Keratinocyte (primary cell): ENCODE data around the gene SCYGR4. TPM values are rescaled to one million over a fixed set of nuclear protein-coding genes. Genes with fewer than 3 reads are reported as not detected.

ENCODE experiments used
- polyA plus RNA-seq, 5 experiments: library from polyadenylated mRNA; depleted of rRNA in 3 of 5; stranded (reverse) in 3 of 5; stranded (forward) in 1 of 5; unstranded in 1 of 5; fragments of >200 nt; gene quantifications; 1 replicate in 1 of 5; 2 replicates in 3 of 5; 3 replicates in 1 of 5; pipeline versions ENCODE4 v1.2.1 to v1.2.3, GENCODE V29; 2011 to 2012; ENCODE audit warnings: missing spikeins in 2 of 5, low read depth in 1 of 5, low replicate concordance in 1 of 5

Gene SCYGR4
- polyA plus RNA-seq, 1 donor (not counting 4 experiments of a cell fraction or from before 2014, with no cell fraction given), result not detected

Other genes starting within 250 kb of the SCYGR4 start
- gene TM4SF20, start 238.2 kb upstream of the SCYGR4 start, polyA plus RNA-seq, result not detected in 3 replicates
- gene SCYGR1, start 229.5 kb upstream of the SCYGR4 start, polyA plus RNA-seq, result not detected in 3 replicates
- 111 to 125 TPM (median 111 TPM) in 3 replicates for gene AGFG1, start 145.3 kb upstream of the SCYGR4 start, polyA plus RNA-seq
- not detected in 3 replicates for gene SCYGR2, start 18.6 kb upstream of the SCYGR4 start, polyA plus RNA-seq
- gene SCYGR3, start 2.7 kb upstream of the SCYGR4 start, polyA plus RNA-seq, result not detected in 3 replicates
- gene SCYGR5, start 49.3 kb downstream of the SCYGR4 start, polyA plus RNA-seq, result not detected in 3 replicates
- 0.25 to 1.0 TPM (median 0.58 TPM) in 3 replicates for gene SLC19A3, start 100.5 kb downstream of the SCYGR4 start, polyA plus RNA-seq
- gene SCYGR6, start 107.3 kb downstream of the SCYGR4 start, polyA plus RNA-seq, result not detected in 3 replicates
- not detected in 3 replicates for gene SCYGR7, start 110.8 kb downstream of the SCYGR4 start, polyA plus RNA-seq
- not detected in 3 replicates for gene SCYGR8, start 128.4 kb downstream of the SCYGR4 start, polyA plus RNA-seq
- gene CCL20, start 196.3 kb downstream of the SCYGR4 start, polyA plus RNA-seq, result 0.70 to 13.5 TPM (median 5.2 TPM) in 3 replicates